Astrocyte (in vitro differentiated cells and primary cell): Measurements from ENCODE around the gene CYP3A7. TPM values are rescaled to one million over a fixed set of nuclear protein-coding genes. Genes with fewer than 3 reads are reported as not detected.
"Not testable (repeated sequence)": the region's sequence is repeated elsewhere in the genome, so short reads cannot be mapped to it uniquely, and the experiment has no call there.

Experiments
- DNase-seq: peaks from one replicate; pipeline ENCODE4 v3.0.0-alpha.2; 2010; ENCODE audit warnings: low read depth
- FAIRE-seq: peaks from 2 replicates; lab custom pipeline; 2011; peaks lifted over from hg19 to GRCh38; lab: Jason Lieb, UNC
- H2AFZ ChIP-seq: 2 replicates; pipeline ENCODE4 v1.6.0; 2012; ENCODE audit warnings: low read depth, low read length, inconsistent platforms
- H3K27ac ChIP-seq: 2 replicates; pipeline ENCODE4 v1.5.1; 2011; ENCODE audit warnings: low read depth, low read length, inconsistent platforms
- H3K27me3 ChIP-seq: 2 replicates; pipeline ENCODE4 v1.6.0; 2011; ENCODE audit warnings: low read length, inconsistent platforms; ENCODE audit not compliant: insufficient read depth
- H3K36me3 ChIP-seq: 2 replicates; pipeline ENCODE4 v1.5.1; 2011; ENCODE audit warnings: low read length, inconsistent platforms; ENCODE audit not compliant: insufficient read depth
- H3K4me1 ChIP-seq: 2 replicates; pipeline ENCODE4 v1.5.1; 2011; ENCODE audit warnings: low read length, inconsistent platforms; ENCODE audit not compliant: insufficient read depth
- H3K4me2 ChIP-seq: 2 replicates; pipeline ENCODE4 v1.6.0; 2012; ENCODE audit warnings: low read length, inconsistent platforms
- H3K4me3 ChIP-seq: 2 replicates; pipeline ENCODE4 v1.5.1; 2011; ENCODE audit warnings: low read depth, mild to moderate bottlenecking, low read length, inconsistent platforms; ENCODE audit not compliant: insufficient read depth
- H3K79me2 ChIP-seq: 2 replicates; pipeline ENCODE4 v1.6.0; 2012; ENCODE audit warnings: mild to moderate bottlenecking, low read length, inconsistent platforms; ENCODE audit not compliant: insufficient read depth
- H3K9ac ChIP-seq: 2 replicates; pipeline ENCODE4 v1.6.0; 2012; ENCODE audit warnings: mild to moderate bottlenecking, low read length, inconsistent platforms
- H3K9me3 ChIP-seq: 2 replicates; pipeline ENCODE4 v1.5.1; 2012; ENCODE audit warnings: low read depth, mild to moderate bottlenecking, low read length, inconsistent platforms; ENCODE audit not compliant: insufficient read depth
- H4K20me1 ChIP-seq: 2 replicates; pipeline ENCODE4 v1.6.0; 2012; ENCODE audit warnings: low read length, inconsistent platforms; ENCODE audit not compliant: insufficient read depth
- H3K27ac Mint-ChIP-seq: one replicate; pipeline ENCODE4 v1.8.0; 2021; ENCODE audit warnings: mild to moderate bottlenecking, mixed read lengths; ENCODE audit not compliant: unreplicated experiment
- H3K27me3 Mint-ChIP-seq: one replicate; pipeline ENCODE4 v1.8.0; 2021; ENCODE audit warnings: low read depth, mixed read lengths; ENCODE audit not compliant: unreplicated experiment
- H3K36me3 Mint-ChIP-seq: one replicate; pipeline ENCODE4 v1.8.0; 2021; ENCODE audit warnings: low read depth, mixed read lengths; ENCODE audit not compliant: unreplicated experiment
- H3K4me1 Mint-ChIP-seq: one replicate; pipeline ENCODE4 v1.8.0; 2021; ENCODE audit warnings: low read depth, mixed read lengths; ENCODE audit not compliant: unreplicated experiment
- H3K4me3 Mint-ChIP-seq: one replicate; pipeline ENCODE4 v1.8.0; 2021; ENCODE audit warnings: mild to moderate bottlenecking, moderate library complexity, mixed read lengths; ENCODE audit not compliant: unreplicated experiment
- H3K9me3 Mint-ChIP-seq: one replicate; pipeline ENCODE4 v1.8.0; 2021; ENCODE audit warnings: mild to moderate bottlenecking, mixed read lengths; ENCODE audit not compliant: unreplicated experiment
- CTCF ChIP-seq: IDR thresholded peaks from 2 replicates; pipeline ENCODE4 v1.5.1; 2011; ENCODE audit warnings: low read depth, mild to moderate bottlenecking, inconsistent platforms, low read length, moderate library complexity; ENCODE audit not compliant: insufficient read depth
- EZH2 ChIP-seq: IDR thresholded peaks from 2 replicates; pipeline ENCODE4 v1.6.1; 2012; ENCODE audit warnings: mild to moderate bottlenecking, low read length, inconsistent platforms; ENCODE audit not compliant: insufficient read depth
- total RNA-seq: library from RNA; stranded (reverse); gene quantifications from 2 replicates; pipeline ENCODE4 v1.2.1, GENCODE V29; 2021

Gene CYP3A7
- total RNA-seq, 1 donor from 2014 or later, result not detected

- no peak overlapping the region for H3K27ac ChIP-seq
- no peak for FAIRE-seq
- no peak overlapping the region for H3K4me3 Mint-ChIP-seq
Measured at GRCh38 chr7:99730238-99730810, 4.7 kb downstream of the CYP3A7 start.

GRCh38 chr7:99729486-99730237 is 5.3 kb downstream of the CYP3A7 start:
- Histone ChIP-seq H3K27ac (no peak overlapping the region), H3K79me2 (no peaks in the 10 kb centered on the region), H2AFZ (no peak overlapping the region), H3K4me3 (no peak overlapping the region), H3K36me3 (no peaks in the 10 kb centered on the region), H3K27me3 (peaks cover 2% of the 10 kb centered on the region), H3K9me3 (no peaks in the 10 kb centered on the region), H3K4me2 (no peak overlapping the region), H3K9ac (no peak overlapping the region), H4K20me1 (no peaks in the 10 kb centered on the region), H3K4me1 (no peaks in the 10 kb centered on the region)
- Mint-ChIP-seq H3K36me3 (peaks cover 4% of the 10 kb centered on the region), H3K9me3 (no peaks in the 10 kb centered on the region), H3K27ac (no peak overlapping the region), H3K4me1 (no peaks in the 10 kb centered on the region), H3K4me3 (no peak overlapping the region), H3K27me3 (peaks cover 2% of the 10 kb centered on the region)
- no peak for TF ChIP-seq CTCF
- no peak for TF ChIP-seq EZH2
- no peak for FAIRE-seq
- DNase-seq, result no peak

More at GRCh38 chr7:99730238-99730810, 4.7 kb downstream of the CYP3A7 start:
- H3K9me3 ChIP-seq, result no peaks in the 10 kb centered on the region
- H3K4me2 ChIP-seq, result no peak overlapping the region
- H3K27ac Mint-ChIP-seq, result no peak overlapping the region
- no peaks in the 10 kb centered on the region for H3K4me1 ChIP-seq
- TF ChIP-seq CTCF (no peak), EZH2 (no peak)
- H3K36me3 ChIP-seq, result no peaks in the 10 kb centered on the region
- no peaks in the 10 kb centered on the region for H3K79me2 ChIP-seq
- H3K4me3 ChIP-seq, result no peak overlapping the region
- H3K9ac ChIP-seq, result no peak overlapping the region
- no peak overlapping the region for H2AFZ ChIP-seq
- peaks cover 4% of the 10 kb centered on the region for H3K36me3 Mint-ChIP-seq
- peaks cover 2% of the 10 kb centered on the region for H3K27me3 ChIP-seq
- no peak for DNase-seq
- H3K4me1 Mint-ChIP-seq, result peaks cover 1% of the 10 kb centered on the region
- peaks cover 2% of the 10 kb centered on the region for H3K27me3 Mint-ChIP-seq
- H4K20me1 ChIP-seq, result no peaks in the 10 kb centered on the region
- H3K9me3 Mint-ChIP-seq, result no peaks in the 10 kb centered on the region

- Mint-ChIP-seq H3K27ac (no peak overlapping the region), H3K4me1 (no peaks in the 10 kb centered on the region), H3K9me3 (no peaks in the 10 kb centered on the region), H3K36me3 (peaks cover 4% of the 10 kb centered on the region), H3K27me3 (peaks cover 6% of the 10 kb centered on the region), H3K4me3 (no peak overlapping the region)
- no peak overlapping the region for H3K4me2 ChIP-seq
- H2AFZ ChIP-seq, result no peak overlapping the region
- DNase-seq (no peak), FAIRE-seq (no peak)
- H3K9me3 ChIP-seq, result no peaks in the 10 kb centered on the region
- H3K4me1 ChIP-seq, result no peaks in the 10 kb centered on the region
- H3K79me2 ChIP-seq, result no peaks in the 10 kb centered on the region
- no peaks in the 10 kb centered on the region for H3K36me3 ChIP-seq
- no peak overlapping the region for H3K4me3 ChIP-seq
- H4K20me1 ChIP-seq, result no peaks in the 10 kb centered on the region
- TF ChIP-seq EZH2 (no peak), CTCF (no peak)
- no peak overlapping the region for H3K27ac ChIP-seq
- peaks cover 2% of the 10 kb centered on the region for H3K27me3 ChIP-seq
- H3K9ac ChIP-seq, result no peak overlapping the region
Measured at GRCh38 chr7:99728615-99729014, 6.4 kb downstream of the CYP3A7 start.

- H3K4me1 ChIP-seq, H3K4me3 ChIP-seq, H3K79me2 ChIP-seq, H3K4me3 Mint-ChIP-seq, H3K4me1 Mint-ChIP-seq, H2AFZ ChIP-seq, H3K9me3 ChIP-seq, H3K4me2 ChIP-seq, H3K9ac ChIP-seq, H3K36me3 Mint-ChIP-seq, DNase-seq, H3K9me3 Mint-ChIP-seq, H3K27ac ChIP-seq, H3K36me3 ChIP-seq, H4K20me1 ChIP-seq, H3K27ac Mint-ChIP-seq, H3K27me3 ChIP-seq, FAIRE-seq: not testable (repeated sequence)
- H3K27me3 Mint-ChIP-seq, result peaks cover 16% of the 10 kb centered on the region
Measured at GRCh38 chr7:99723201-99723600, 11.8 kb downstream of the CYP3A7 start.
